HEK293 (cell line): ENCODE data around the gene ZG16.

Experiments used
- EGR2 ChIP-seq: fragments of 450-650 bp; formaldehyde crosslinking; IDR thresholded peaks from 2 replicates; pipeline ENCODE4 v1.5.1; 2016; ENCODE audit warnings: low read depth, missing biosample characterization, missing genetic modification characterization
- HOXC10 ChIP-seq: sonication (generic); formaldehyde crosslinking; IDR thresholded peaks from 2 replicates; pipeline ENCODE4 v1.8.1; 2023; ENCODE audit warnings: mild to moderate bottlenecking, missing genetic modification reagents
- MEIS1 ChIP-seq: sonication (generic); formaldehyde crosslinking; IDR thresholded peaks from 2 replicates; pipeline ENCODE4 v1.8.1; 2022; ENCODE audit warnings: missing genetic modification reagents, mild to moderate bottlenecking, borderline replicate concordance
- OSR2 ChIP-seq: fragments of 450-650 bp; formaldehyde crosslinking; IDR thresholded peaks from 2 replicates; pipeline ENCODE4 v1.5.1; 2016; ENCODE audit warnings: missing biosample characterization, missing genetic modification characterization
- SP2 ChIP-seq: fragments of 450-650 bp; formaldehyde crosslinking; IDR thresholded peaks from 2 replicates; pipeline ENCODE4 v1.5.1; 2016; ENCODE audit warnings: missing biosample characterization, missing genetic modification characterization
- TRIM28 ChIP-seq: IDR thresholded peaks from 2 replicates; pipeline ENCODE4 v1.6.1; 2011; ENCODE audit warnings: low read length, control low read depth, borderline replicate concordance
- YY1 ChIP-seq: fragments of 450-650 bp; formaldehyde crosslinking; IDR thresholded peaks from 2 replicates; pipeline ENCODE4 v1.5.1; 2018; ENCODE audit warnings: missing biosample characterization, missing genetic modification characterization
- ZBTB20 ChIP-seq: fragments of 450-650 bp; formaldehyde crosslinking; IDR thresholded peaks from 2 replicates; pipeline ENCODE4 v1.5.1; 2016; ENCODE audit warnings: missing biosample characterization, missing genetic modification characterization
- ZBTB8A ChIP-seq: fragments of 450-650 bp; formaldehyde crosslinking; IDR thresholded peaks from 2 replicates; pipeline ENCODE4 v1.5.1; 2016; ENCODE audit warnings: missing biosample characterization, missing genetic modification characterization
- ZFP41 ChIP-seq: fragments of 450-650 bp; formaldehyde crosslinking; IDR thresholded peaks from 2 replicates; pipeline ENCODE4 v1.5.1; 2016; ENCODE audit warnings: missing biosample characterization, missing genetic modification characterization, borderline replicate concordance
- ZNF2 ChIP-seq: fragments of 450-650 bp; formaldehyde crosslinking; IDR thresholded peaks from 2 replicates; pipeline ENCODE4 v1.5.1; 2016; ENCODE audit warnings: missing biosample characterization, missing genetic modification characterization
- ZNF221 ChIP-seq: fragments of 450-650 bp; formaldehyde crosslinking; IDR thresholded peaks from 2 replicates; pipeline ENCODE4 v1.5.1; 2017; ENCODE audit warnings: missing biosample characterization, missing genetic modification characterization, borderline replicate concordance
- ZNF239 ChIP-seq: fragments of 450-650 bp; formaldehyde crosslinking; IDR thresholded peaks from 2 replicates; pipeline ENCODE4 v1.5.1; 2016; ENCODE audit warnings: missing biosample characterization, missing genetic modification characterization
- ZNF341 ChIP-seq: fragments of 450-650 bp; formaldehyde crosslinking; IDR thresholded peaks from 2 replicates; pipeline ENCODE4; 2016; ENCODE audit warnings: low read depth, missing biosample characterization, missing genetic modification characterization
- ZNF37A ChIP-seq: fragments of 450-650 bp; IDR thresholded peaks from 2 replicates; pipeline ENCODE4 v1.5.1; 2018; ENCODE audit warnings: missing biosample characterization, missing genetic modification characterization
- ZNF416 ChIP-seq: fragments of 450-650 bp; formaldehyde crosslinking; IDR thresholded peaks from 2 replicates; pipeline ENCODE4 v1.5.1; 2016; ENCODE audit warnings: missing biosample characterization, missing genetic modification characterization
- ZNF426 ChIP-seq: fragments of 450-650 bp; formaldehyde crosslinking; IDR thresholded peaks from 2 replicates; pipeline ENCODE4 v1.5.1; 2017; ENCODE audit warnings: missing biosample characterization, missing genetic modification characterization, mild to moderate bottlenecking, inconsistent platforms, moderate library complexity
- ZNF521 ChIP-seq: fragments of 450-650 bp; formaldehyde crosslinking; IDR thresholded peaks from 2 replicates; pipeline ENCODE4 v1.5.1; 2017; ENCODE audit warnings: missing biosample characterization, mild to moderate bottlenecking, missing genetic modification characterization
- ZNF558 ChIP-seq: fragments of 450-650 bp; formaldehyde crosslinking; IDR thresholded peaks from 2 replicates; pipeline ENCODE4 v1.5.1; 2016; ENCODE audit warnings: missing biosample characterization, missing genetic modification characterization
- ZNF596 ChIP-seq: fragments of 450-650 bp; IDR thresholded peaks from 2 replicates; pipeline ENCODE4 v1.5.0; 2018; ENCODE audit warnings: missing biosample characterization, mild to moderate bottlenecking, missing genetic modification characterization, moderate library complexity
- ZNF692 ChIP-seq: fragments of 450-650 bp; formaldehyde crosslinking; IDR thresholded peaks from 2 replicates; pipeline ENCODE4 v1.5.1; 2016; ENCODE audit warnings: missing biosample characterization, missing genetic modification characterization
- ZNF76 ChIP-seq: fragments of 450-650 bp; formaldehyde crosslinking; IDR thresholded peaks from 2 replicates; pipeline ENCODE4; 2016; ENCODE audit warnings: low read depth, missing biosample characterization, missing genetic modification characterization, borderline replicate concordance
- TF ChIP-seq, protein P1 (sequence below): fragments of 450-650 bp; formaldehyde crosslinking; IDR thresholded peaks from 2 replicates; pipeline ENCODE4 v1.5.1; 2016; ENCODE audit warnings: missing biosample characterization, missing genetic modification characterization
- TF ChIP-seq, protein P2 (sequence below): fragments of 450-650 bp; formaldehyde crosslinking; IDR thresholded peaks from 2 replicates; pipeline ENCODE4 v1.5.1; 2016; ENCODE audit warnings: missing biosample characterization, missing genetic modification characterization, borderline replicate concordance
- TF ChIP-seq, protein P3 (sequence below): fragments of 450-650 bp; formaldehyde crosslinking; IDR thresholded peaks from 2 replicates; pipeline ENCODE4 v1.5.1; 2016; ENCODE audit warnings: missing biosample characterization, missing genetic modification characterization
- TF ChIP-seq, protein P4 (sequence below): fragments of 450-650 bp; formaldehyde crosslinking; optimal IDR thresholded peaks from 2 replicates; pipeline ENCODE3; 2016; ENCODE audit warnings: missing biosample characterization, mild to moderate bottlenecking, missing genetic modification characterization
- TF ChIP-seq, protein P5 (sequence below): fragments of 450-650 bp; formaldehyde crosslinking; IDR thresholded peaks from 2 replicates; pipeline ENCODE4 v1.5.1; 2017; ENCODE audit warnings: missing biosample characterization, missing genetic modification characterization

ZG16 gene

GRCh38 chr16:29805232-29806098 is 27.4 kb downstream of the ZG16 start (continued):
- TF ChIP-seq, protein P1, sequence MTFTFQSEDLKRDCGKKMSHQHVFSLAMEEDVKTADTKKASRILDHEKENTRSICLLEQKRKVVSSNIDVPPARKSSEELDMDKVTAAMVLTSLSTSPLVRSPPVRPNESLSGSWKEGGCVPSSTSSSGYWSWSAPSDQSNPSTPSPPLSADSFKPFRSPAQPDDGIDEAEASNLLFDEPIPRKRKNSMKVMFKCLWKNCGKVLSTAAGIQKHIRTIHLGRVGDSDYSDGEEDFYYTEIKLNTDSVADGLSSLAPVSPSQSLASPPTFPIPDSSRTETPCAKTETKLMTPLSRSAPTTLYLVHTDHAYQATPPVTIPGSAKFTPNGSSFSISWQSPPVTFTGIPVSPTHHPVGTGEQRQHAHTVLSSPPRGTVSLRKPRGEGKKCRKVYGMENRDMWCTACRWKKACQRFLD, result no peak
- TF ChIP-seq ZNF37A (tag by site-specific recombination) (no peak), ZNF521 (no peak), ZFP41 (tag by site-specific recombination) (no peak), ZNF596 (no peak), OSR2 (tag by site-specific recombination) (peak; percentile 68), ZBTB20 (tag by site-specific recombination) (peak; percentile 92), ZNF558 (tag by site-specific recombination) (no peak), ZNF239 (0 out of 2 replicates have a peak, but pooled peaks have one; percentile 26), ZNF76 (tag by site-specific recombination) (peak; percentile 85), ZNF426 (tag by site-specific recombination) (no peak), HOXC10 (CRISPR knock-in tag) (no peak), ZNF692 (peak; percentile 95), ZBTB8A (peak; percentile 96), EGR2 (tag by site-specific recombination) (peak; percentile 69), TRIM28 (no peak), ZNF221 (tag by site-specific recombination) (0 out of 2 replicates have a peak, but pooled peaks have one; percentile 28), MEIS1 (CRISPR knock-in tag) (no peak), YY1 (tag by site-specific recombination) (peak; percentile 94), ZNF341 (tag by site-specific recombination) (peak; percentile 99), ZNF416 (tag by site-specific recombination) (no peak; the same call in 1 of the 2 replicates), SP2 (peak; percentile 92), ZNF2 (peak; percentile 92)
- TF ChIP-seq, protein P2, sequence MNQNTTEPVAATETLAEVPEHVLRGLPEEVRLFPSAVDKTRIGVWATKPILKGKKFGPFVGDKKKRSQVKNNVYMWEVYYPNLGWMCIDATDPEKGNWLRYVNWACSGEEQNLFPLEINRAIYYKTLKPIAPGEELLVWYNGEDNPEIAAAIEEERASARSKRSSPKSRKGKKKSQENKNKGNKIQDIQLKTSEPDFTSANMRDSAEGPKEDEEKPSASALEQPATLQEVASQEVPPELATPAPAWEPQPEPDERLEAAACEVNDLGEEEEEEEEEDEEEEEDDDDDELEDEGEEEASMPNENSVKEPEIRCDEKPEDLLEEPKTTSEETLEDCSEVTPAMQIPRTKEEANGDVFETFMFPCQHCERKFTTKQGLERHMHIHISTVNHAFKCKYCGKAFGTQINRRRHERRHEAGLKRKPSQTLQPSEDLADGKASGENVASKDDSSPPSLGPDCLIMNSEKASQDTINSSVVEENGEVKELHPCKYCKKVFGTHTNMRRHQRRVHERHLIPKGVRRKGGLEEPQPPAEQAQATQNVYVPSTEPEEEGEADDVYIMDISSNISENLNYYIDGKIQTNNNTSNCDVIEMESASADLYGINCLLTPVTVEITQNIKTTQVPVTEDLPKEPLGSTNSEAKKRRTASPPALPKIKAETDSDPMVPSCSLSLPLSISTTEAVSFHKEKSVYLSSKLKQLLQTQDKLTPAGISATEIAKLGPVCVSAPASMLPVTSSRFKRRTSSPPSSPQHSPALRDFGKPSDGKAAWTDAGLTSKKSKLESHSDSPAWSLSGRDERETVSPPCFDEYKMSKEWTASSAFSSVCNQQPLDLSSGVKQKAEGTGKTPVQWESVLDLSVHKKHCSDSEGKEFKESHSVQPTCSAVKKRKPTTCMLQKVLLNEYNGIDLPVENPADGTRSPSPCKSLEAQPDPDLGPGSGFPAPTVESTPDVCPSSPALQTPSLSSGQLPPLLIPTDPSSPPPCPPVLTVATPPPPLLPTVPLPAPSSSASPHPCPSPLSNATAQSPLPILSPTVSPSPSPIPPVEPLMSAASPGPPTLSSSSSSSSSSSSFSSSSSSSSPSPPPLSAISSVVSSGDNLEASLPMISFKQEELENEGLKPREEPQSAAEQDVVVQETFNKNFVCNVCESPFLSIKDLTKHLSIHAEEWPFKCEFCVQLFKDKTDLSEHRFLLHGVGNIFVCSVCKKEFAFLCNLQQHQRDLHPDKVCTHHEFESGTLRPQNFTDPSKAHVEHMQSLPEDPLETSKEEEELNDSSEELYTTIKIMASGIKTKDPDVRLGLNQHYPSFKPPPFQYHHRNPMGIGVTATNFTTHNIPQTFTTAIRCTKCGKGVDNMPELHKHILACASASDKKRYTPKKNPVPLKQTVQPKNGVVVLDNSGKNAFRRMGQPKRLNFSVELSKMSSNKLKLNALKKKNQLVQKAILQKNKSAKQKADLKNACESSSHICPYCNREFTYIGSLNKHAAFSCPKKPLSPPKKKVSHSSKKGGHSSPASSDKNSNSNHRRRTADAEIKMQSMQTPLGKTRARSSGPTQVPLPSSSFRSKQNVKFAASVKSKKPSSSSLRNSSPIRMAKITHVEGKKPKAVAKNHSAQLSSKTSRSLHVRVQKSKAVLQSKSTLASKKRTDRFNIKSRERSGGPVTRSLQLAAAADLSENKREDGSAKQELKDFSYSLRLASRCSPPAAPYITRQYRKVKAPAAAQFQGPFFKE (tag by site-specific recombination), result no peak
- TF ChIP-seq, protein P3, sequence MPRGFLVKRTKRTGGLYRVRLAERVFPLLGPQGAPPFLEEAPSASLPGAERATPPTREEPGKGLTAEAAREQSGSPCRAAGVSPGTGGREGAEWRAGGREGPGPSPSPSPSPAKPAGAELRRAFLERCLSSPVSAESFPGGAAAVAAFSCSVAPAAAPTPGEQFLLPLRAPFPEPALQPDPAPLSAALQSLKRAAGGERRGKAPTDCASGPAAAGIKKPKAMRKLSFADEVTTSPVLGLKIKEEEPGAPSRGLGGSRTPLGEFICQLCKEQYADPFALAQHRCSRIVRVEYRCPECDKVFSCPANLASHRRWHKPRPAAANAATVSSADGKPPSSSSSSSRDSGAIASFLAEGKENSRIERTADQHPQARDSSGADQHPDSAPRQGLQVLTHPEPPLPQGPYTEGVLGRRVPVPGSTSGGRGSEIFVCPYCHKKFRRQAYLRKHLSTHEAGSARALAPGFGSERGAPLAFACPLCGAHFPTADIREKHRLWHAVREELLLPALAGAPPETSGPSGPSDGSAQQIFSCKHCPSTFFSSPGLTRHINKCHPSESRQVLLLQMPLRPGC (tag by site-specific recombination), result peak; percentile 97
- TF ChIP-seq, protein P4, sequence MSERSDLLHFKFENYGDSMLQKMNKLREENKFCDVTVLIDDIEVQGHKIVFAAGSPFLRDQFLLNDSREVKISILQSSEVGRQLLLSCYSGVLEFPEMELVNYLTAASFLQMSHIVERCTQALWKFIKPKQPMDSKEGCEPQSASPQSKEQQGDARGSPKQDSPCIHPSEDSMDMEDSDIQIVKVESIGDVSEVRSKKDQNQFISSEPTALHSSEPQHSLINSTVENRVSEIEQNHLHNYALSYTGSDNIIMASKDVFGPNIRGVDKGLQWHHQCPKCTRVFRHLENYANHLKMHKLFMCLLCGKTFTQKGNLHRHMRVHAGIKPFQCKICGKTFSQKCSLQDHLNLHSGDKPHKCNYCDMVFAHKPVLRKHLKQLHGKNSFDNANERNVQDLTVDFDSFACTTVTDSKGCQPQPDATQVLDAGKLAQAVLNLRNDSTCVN (tag by site-specific recombination), result peak; percentile 100
- TF ChIP-seq, protein P5, sequence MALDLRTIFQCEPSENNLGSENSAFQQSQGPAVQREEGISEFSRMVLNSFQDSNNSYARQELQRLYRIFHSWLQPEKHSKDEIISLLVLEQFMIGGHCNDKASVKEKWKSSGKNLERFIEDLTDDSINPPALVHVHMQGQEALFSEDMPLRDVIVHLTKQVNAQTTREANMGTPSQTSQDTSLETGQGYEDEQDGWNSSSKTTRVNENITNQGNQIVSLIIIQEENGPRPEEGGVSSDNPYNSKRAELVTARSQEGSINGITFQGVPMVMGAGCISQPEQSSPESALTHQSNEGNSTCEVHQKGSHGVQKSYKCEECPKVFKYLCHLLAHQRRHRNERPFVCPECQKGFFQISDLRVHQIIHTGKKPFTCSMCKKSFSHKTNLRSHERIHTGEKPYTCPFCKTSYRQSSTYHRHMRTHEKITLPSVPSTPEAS (tag by site-specific recombination), result peak; percentile 51; the same call in 1 of the 2 replicates
